ENCODE results near the gene EYA4.

Gene EYA4

DNA sequence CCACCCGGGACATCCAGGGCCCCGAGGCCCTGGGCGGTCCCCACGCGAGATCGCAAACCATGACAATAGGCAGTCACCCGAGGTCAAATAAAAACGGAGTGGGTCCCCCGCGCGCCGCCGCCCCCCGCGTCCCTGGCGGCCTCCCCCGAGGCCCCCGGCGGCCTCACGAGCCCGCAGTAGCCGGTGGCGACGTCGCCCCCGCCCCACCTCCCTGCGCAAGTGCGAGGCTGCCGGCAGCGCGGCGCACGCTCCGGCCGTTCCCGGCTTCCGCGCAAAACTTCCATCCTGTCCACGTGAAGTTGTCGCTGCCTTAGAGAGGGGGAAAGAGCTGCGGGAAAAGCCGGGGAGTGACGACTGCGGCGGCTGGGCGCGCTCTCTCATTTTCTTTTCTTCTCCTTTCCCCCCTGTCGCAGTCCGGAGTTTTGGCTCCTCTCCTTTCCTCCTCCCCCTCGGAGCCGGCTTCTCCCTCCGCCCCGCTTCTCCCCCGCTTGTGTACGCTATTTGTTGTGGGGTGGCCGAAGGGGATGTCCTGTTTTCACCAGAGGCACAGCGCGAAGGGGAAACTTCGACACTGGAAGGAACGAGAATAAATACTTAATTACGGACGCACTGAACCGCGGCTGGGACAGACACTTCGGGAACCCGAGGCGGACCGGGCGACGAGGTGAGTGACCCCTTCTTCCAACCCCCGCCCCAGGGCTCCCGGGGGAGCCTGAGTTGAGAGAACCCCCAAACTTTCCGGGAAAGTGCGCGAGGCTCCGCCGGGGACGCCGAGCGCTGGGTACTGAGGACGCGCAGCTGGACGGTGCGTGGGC lies at the start of gene EYA4:
Gene EYA4, plus strand, starts transcription at position 272 of the 815 bp plus-strand sequence. CDS start 33,424 bp downstream, outside the sequence.
- DNase-seq (ENCODE audit: low read depth, low spot score): no peak
- TF ChIP-seq ZNF274 (IDR thresholded peaks at IDR 0.05; ENCODE audit: low read depth, low read length) (no peak), YY1 (IDR thresholded peaks at IDR 0.05; ENCODE audit: insufficient read depth, insufficient read length) (no peak), SUZ12 (IDR thresholded peaks at IDR 0.05; ENCODE audit: extremely low read depth, insufficient read depth, insufficient read length) (no peak)
- Histone ChIP-seq H3K36me3 (ENCODE audit: insufficient read depth, insufficient read length, low read length) (no peaks in the 10 kb centered on the region), H3K4me3 (ENCODE audit: insufficient read length, low read depth) (peak within 1 kb of the TSS; percentile 66), H3K27me3 (ENCODE audit: insufficient read depth, insufficient read length) (peaks cover 66% of the 10 kb centered on the region), H3K9me3 (ENCODE audit: insufficient read depth, low read length) (no peaks in the 10 kb centered on the region), H3K4me1 (ENCODE audit: insufficient read depth, insufficient read length) (no peaks in the 10 kb centered on the region), H3K9ac (ENCODE audit: insufficient read length, low read depth) (peak within 1 kb of the TSS; percentile 50)

GRCh38 chr6:133193396-133193795 lies 47.8 kb upstream of the EYA4 start:
- Histone ChIP-seq H3K36me3 (ENCODE audit: insufficient read depth, insufficient read length, low read length) (no peaks in the 10 kb centered on the region), H3K4me1 (ENCODE audit: insufficient read depth, insufficient read length) (no peaks in the 10 kb centered on the region), H3K9ac (ENCODE audit: insufficient read length, low read depth) (no peak overlapping the region), H3K27me3 (ENCODE audit: insufficient read depth, insufficient read length) (no peaks in the 10 kb centered on the region), H3K4me3 (ENCODE audit: insufficient read length, low read depth) (no peak overlapping the region), H3K9me3 (ENCODE audit: insufficient read depth, low read length) (no peaks in the 10 kb centered on the region)
- no peak for TF ChIP-seq YY1 (IDR thresholded peaks at IDR 0.05; ENCODE audit: insufficient read depth, insufficient read length)
- TF ChIP-seq SUZ12 (IDR thresholded peaks at IDR 0.05; ENCODE audit: extremely low read depth, insufficient read depth, insufficient read length): no peak
- no peak for TF ChIP-seq ZNF274 (IDR thresholded peaks at IDR 0.05; ENCODE audit: low read depth, low read length)
- no peak for DNase-seq (ENCODE audit: low read depth, low spot score)

GRCh38 chr6:133198725-133199124 lies 42.4 kb upstream of the EYA4 start:
- no peak overlapping the region for H3K9ac ChIP-seq (ENCODE audit: insufficient read length, low read depth)
- no peaks in the 10 kb centered on the region for H3K4me1 ChIP-seq (ENCODE audit: insufficient read depth, insufficient read length)
- TF ChIP-seq SUZ12 (IDR thresholded peaks at IDR 0.05; ENCODE audit: extremely low read depth, insufficient read depth, insufficient read length) (no peak), ZNF274 (IDR thresholded peaks at IDR 0.05; ENCODE audit: low read depth, low read length) (no peak), YY1 (IDR thresholded peaks at IDR 0.05; ENCODE audit: insufficient read depth, insufficient read length) (no peak)
- no peaks in the 10 kb centered on the region for H3K36me3 ChIP-seq (ENCODE audit: insufficient read depth, insufficient read length, low read length)
- H3K9me3 ChIP-seq (ENCODE audit: insufficient read depth, low read length): no peaks in the 10 kb centered on the region
- DNase-seq (ENCODE audit: low read depth, low spot score): no peak
- H3K4me3 ChIP-seq (ENCODE audit: insufficient read length, low read depth): no peak overlapping the region
- no peaks in the 10 kb centered on the region for H3K27me3 ChIP-seq (ENCODE audit: insufficient read depth, insufficient read length)

- DNase-seq (ENCODE audit: low read depth, low spot score): no peak
- H3K9me3 ChIP-seq (ENCODE audit: insufficient read depth, low read length): no peaks in the 10 kb centered on the region
- H3K4me3 ChIP-seq (ENCODE audit: insufficient read length, low read depth): no peak overlapping the region
- H3K27me3 ChIP-seq (ENCODE audit: insufficient read depth, insufficient read length): no peaks in the 10 kb centered on the region
- no peak for TF ChIP-seq YY1 (IDR thresholded peaks at IDR 0.05; ENCODE audit: insufficient read depth, insufficient read length)
- TF ChIP-seq SUZ12 (IDR thresholded peaks at IDR 0.05; ENCODE audit: extremely low read depth, insufficient read depth, insufficient read length): no peak
- no peak for TF ChIP-seq ZNF274 (IDR thresholded peaks at IDR 0.05; ENCODE audit: low read depth, low read length)
- no peaks in the 10 kb centered on the region for H3K4me1 ChIP-seq (ENCODE audit: insufficient read depth, insufficient read length)
- H3K36me3 ChIP-seq (ENCODE audit: insufficient read depth, insufficient read length, low read length): no peaks in the 10 kb centered on the region
- H3K9ac ChIP-seq (ENCODE audit: insufficient read length, low read depth): no peak overlapping the region
Observed at GRCh38 chr6:133201231-133201630, 39.9 kb upstream of the EYA4 start.

GRCh38 chr6:133202610-133203343 lies 38.4 kb upstream of the EYA4 start:
- no peak overlapping the region for H3K4me3 ChIP-seq (ENCODE audit: insufficient read length, low read depth)
- TF ChIP-seq YY1 (IDR thresholded peaks at IDR 0.05; ENCODE audit: insufficient read depth, insufficient read length): no peak
- no peak for TF ChIP-seq SUZ12 (IDR thresholded peaks at IDR 0.05; ENCODE audit: extremely low read depth, insufficient read depth, insufficient read length)
- TF ChIP-seq ZNF274 (IDR thresholded peaks at IDR 0.05; ENCODE audit: low read depth, low read length): no peak
- no peak for DNase-seq (ENCODE audit: low read depth, low spot score)

DNA sequence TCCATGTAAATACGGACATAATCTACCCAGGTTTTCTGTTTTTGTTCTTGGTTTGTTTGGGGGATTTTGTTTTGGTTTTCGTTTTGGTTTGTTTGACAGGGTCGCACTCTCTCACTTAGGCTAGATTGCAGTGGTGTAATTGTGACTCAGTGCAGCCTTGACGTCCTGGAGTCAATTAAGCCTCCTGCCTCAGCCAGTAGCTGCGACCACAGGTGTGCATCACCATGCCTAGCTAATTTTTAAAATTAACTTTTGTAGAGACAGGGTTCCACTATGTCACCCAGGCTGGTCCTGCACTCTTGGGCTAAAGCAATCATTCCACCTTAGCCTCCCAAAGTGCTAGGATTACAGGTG lies 37.8 kb upstream of the EYA4 start:
- DNase-seq (ENCODE audit: low read depth, low spot score): no peak
- no peak for TF ChIP-seq YY1 (IDR thresholded peaks at IDR 0.05; ENCODE audit: insufficient read depth, insufficient read length)
- no peak for TF ChIP-seq ZNF274 (IDR thresholded peaks at IDR 0.05; ENCODE audit: low read depth, low read length)
- no peak for TF ChIP-seq SUZ12 (IDR thresholded peaks at IDR 0.05; ENCODE audit: extremely low read depth, insufficient read depth, insufficient read length)
- Histone ChIP-seq H3K9me3 (ENCODE audit: insufficient read depth, low read length) (no peaks in the 10 kb centered on the region), H3K4me3 (ENCODE audit: insufficient read length, low read depth) (no peak overlapping the region), H3K36me3 (ENCODE audit: insufficient read depth, insufficient read length, low read length) (no peaks in the 10 kb centered on the region), H3K4me1 (ENCODE audit: insufficient read depth, insufficient read length) (no peaks in the 10 kb centered on the region), H3K9ac (ENCODE audit: insufficient read length, low read depth) (no peak overlapping the region), H3K27me3 (ENCODE audit: insufficient read depth, insufficient read length) (no peaks in the 10 kb centered on the region)

More at GRCh38 chr6:133202610-133203343, 38.4 kb upstream of the EYA4 start:
- Histone ChIP-seq H3K9ac (ENCODE audit: insufficient read length, low read depth) (no peak overlapping the region), H3K36me3 (ENCODE audit: insufficient read depth, insufficient read length, low read length) (no peaks in the 10 kb centered on the region), H3K4me1 (ENCODE audit: insufficient read depth, insufficient read length) (no peaks in the 10 kb centered on the region), H3K9me3 (ENCODE audit: insufficient read depth, low read length) (no peaks in the 10 kb centered on the region), H3K27me3 (ENCODE audit: insufficient read depth, insufficient read length) (no peaks in the 10 kb centered on the region)

DNA sequence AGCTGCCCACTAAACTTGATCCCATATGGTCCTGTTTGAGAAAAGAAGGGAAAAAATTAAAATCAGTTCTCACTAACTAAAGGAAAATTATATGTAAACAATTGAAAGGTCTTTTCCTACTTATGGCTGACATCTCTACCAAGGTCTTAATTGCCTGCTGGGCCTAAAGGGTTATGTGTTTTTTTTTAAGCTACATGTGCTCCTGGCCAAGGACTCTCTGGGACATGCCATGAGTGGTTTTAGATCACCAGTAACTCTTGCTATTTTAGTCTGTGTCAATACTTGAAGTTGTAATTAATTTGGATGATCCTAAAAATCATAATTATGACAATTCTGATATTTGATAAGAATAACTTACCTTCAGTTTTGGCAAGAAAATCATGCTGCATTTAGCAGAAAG lies 35.9 kb upstream of the EYA4 start:
- no peak overlapping the region for H3K4me3 ChIP-seq (ENCODE audit: insufficient read length, low read depth)
- no peak for DNase-seq (ENCODE audit: low read depth, low spot score)
- no peaks in the 10 kb centered on the region for H3K27me3 ChIP-seq (ENCODE audit: insufficient read depth, insufficient read length)
- H3K9ac ChIP-seq (ENCODE audit: insufficient read length, low read depth): no peak overlapping the region
- H3K4me1 ChIP-seq (ENCODE audit: insufficient read depth, insufficient read length): no peaks in the 10 kb centered on the region
- H3K36me3 ChIP-seq (ENCODE audit: insufficient read depth, insufficient read length, low read length): no peaks in the 10 kb centered on the region
- TF ChIP-seq ZNF274 (IDR thresholded peaks at IDR 0.05; ENCODE audit: low read depth, low read length) (no peak), SUZ12 (IDR thresholded peaks at IDR 0.05; ENCODE audit: extremely low read depth, insufficient read depth, insufficient read length) (no peak), YY1 (IDR thresholded peaks at IDR 0.05; ENCODE audit: insufficient read depth, insufficient read length) (no peak)
- H3K9me3 ChIP-seq (ENCODE audit: insufficient read depth, low read length): no peaks in the 10 kb centered on the region; the same call in 1 of the 2 replicates

All from NT2/D1 (cell line).